Hepatic stellate cell (primary cell): ENCODE measurements around the gene RPL23.

Experiments used
- DNase-seq: peaks from one replicate; pipeline ENCODE4 v3.0.0; 2011; ENCODE audit warnings: low spot score

Gene RPL23

GRCh38 chr17:38883592-38884526 is 30.3 kb upstream of the RPL23 start:
- DNase-seq = no peak

- no peak for DNase-seq
These were observed 29.3 kb upstream of the RPL23 start for GRCh38 chr17:38882870-38883269.

- DNase-seq = no peak
These were observed 28.2 kb upstream of the RPL23 start for GRCh38 chr17:38881600-38882191.

GRCh38 chr17:38879878-38880665 is 26.6 kb upstream of the RPL23 start:
- DNase-seq = peak; percentile 93

- no peak for DNase-seq
These were observed 23.8 kb upstream of the RPL23 start for GRCh38 chr17:38877130-38877851.

- no peak for DNase-seq
These were observed 22.1 kb upstream of the RPL23 start for GRCh38 chr17:38875477-38876075.

GRCh38 chr17:38874505-38875400 is 21.2 kb upstream of the RPL23 start:
- no peak for DNase-seq

- DNase-seq = no peak
These were observed 20.3 kb upstream of the RPL23 start for GRCh38 chr17:38873640-38874380.

- no peak for DNase-seq
These were observed 19.3 kb upstream of the RPL23 start for GRCh38 chr17:38872671-38873385.

GRCh38 chr17:38872027-38872511 is 18.5 kb upstream of the RPL23 start:
- no peak for DNase-seq

- peak; percentile 75 for DNase-seq
These were observed 17.9 kb upstream of the RPL23 start for GRCh38 chr17:38871247-38872015.

GRCh38 chr17:38870259-38871165 is 17.0 kb upstream of the RPL23 start:
- DNase-seq = no peak

- peak; percentile 91 for DNase-seq
These were observed 16.2 kb upstream of the RPL23 start, which contains the start of gene LASP1 for GRCh38 chr17:38869526-38870258. Gene LASP1, plus strand, starts transcription at chr17:38870058. Its CDS starts 132 bp downstream, at chr17:38870190.

GRCh38 chr17:38868817-38869525 is 15.4 kb upstream of the RPL23 start:
- peak; percentile 83 for DNase-seq

GRCh38 chr17:38867968-38868816 is 14.7 kb upstream of the RPL23 start:
- peak; percentile 75 for DNase-seq
